AG09309 (cell line): ENCODE measurements around the gene GLI3.

ENCODE experiments used
- DNase-seq: peaks from one replicate; pipeline ENCODE4 v3.0.0-alpha.2; 2010; ENCODE audit warnings: low read depth
- H3K4me3 ChIP-seq: 2 replicates; pipeline ENCODE4 v1.5.1; 2011; ENCODE audit warnings: mild to moderate bottlenecking, low read depth, low read length, moderate library complexity; ENCODE audit not compliant: control insufficient read depth
- CTCF ChIP-seq: IDR thresholded peaks from 2 replicates; pipeline ENCODE4 v1.5.1; 2011; ENCODE audit warnings: mild to moderate bottlenecking, low read depth, low read length, inconsistent platforms; ENCODE audit not compliant: insufficient read depth, control insufficient read depth; ENCODE audit errors: missing control alignments

GLI3 gene

GRCh38 chr7:42105554-42106358 is 131.3 kb downstream of the GLI3 start:
- TF ChIP-seq CTCF, result no peak
- no peak overlapping the region for H3K4me3 ChIP-seq
- no peak for DNase-seq

GRCh38 chr7:42104694-42105093 is 132.3 kb downstream of the GLI3 start:
- H3K4me3 ChIP-seq, result no peak overlapping the region
- DNase-seq, result no peak
- TF ChIP-seq CTCF, result no peak

- H3K4me3 ChIP-seq, result no peak overlapping the region
- no peak for DNase-seq
- no peak for TF ChIP-seq CTCF
Measured at GRCh38 chr7:42104231-42104630, 132.8 kb downstream of the GLI3 start.

GRCh38 chr7:42103456-42103855 is 133.6 kb downstream of the GLI3 start:
- no peak overlapping the region for H3K4me3 ChIP-seq
- no peak for TF ChIP-seq CTCF
- no peak for DNase-seq

GRCh38 chr7:42103020-42103419 is 134.0 kb downstream of the GLI3 start:
- H3K4me3 ChIP-seq, result no peak overlapping the region
- DNase-seq, result no peak
- no peak for TF ChIP-seq CTCF

- TF ChIP-seq CTCF, result no peak
- no peak overlapping the region for H3K4me3 ChIP-seq
- no peak for DNase-seq
Measured at GRCh38 chr7:42102301-42102700, 134.7 kb downstream of the GLI3 start.

GRCh38 chr7:42100156-42100508 is 136.9 kb downstream of the GLI3 start:
- TF ChIP-seq CTCF, result no peak
- no peak for DNase-seq
- no peak overlapping the region for H3K4me3 ChIP-seq
